HUES6 (cell line): ENCODE results near the gene HOXA3.

Experiments used
- H3K27ac ChIP-seq: 2 replicates; pipeline ENCODE4 v1.7.0; 2013; ENCODE audit warnings: low read depth, mild to moderate bottlenecking, low read length, inconsistent platforms
- H3K27me3 ChIP-seq: 2 replicates; pipeline ENCODE4 v1.6.1; 2013; ENCODE audit warnings: low read length; ENCODE audit not compliant: control insufficient read depth, insufficient read depth
- H3K36me3 ChIP-seq: 2 replicates; pipeline ENCODE4 v1.6.1; 2013; ENCODE audit warnings: low read length; ENCODE audit not compliant: control insufficient read depth, insufficient read depth
- H3K4me1 ChIP-seq: 2 replicates; pipeline ENCODE4 v1.6.1; 2013; ENCODE audit warnings: low read length; ENCODE audit not compliant: control insufficient read depth, insufficient read depth
- H3K4me3 ChIP-seq: 2 replicates; pipeline ENCODE4 v1.5.1; 2013; ENCODE audit warnings: low read depth, low read length
- H3K9ac ChIP-seq: one replicate; pipeline ENCODE4 v1.6.1; 2013; ENCODE audit warnings: mild to moderate bottlenecking, low read length
- H3K9me3 ChIP-seq: 2 replicates; pipeline ENCODE4 v1.6.1; 2013; ENCODE audit warnings: low read depth, low read length; ENCODE audit not compliant: control insufficient read depth, insufficient read depth

The HOXA3 gene

GRCh38 chr7:27174874-27175625 lies 22.7 kb upstream of the HOXA3 start:
- Histone ChIP-seq H3K9me3 (no peaks in the 10 kb centered on the region), H3K36me3 (no peaks in the 10 kb centered on the region), H3K27ac (no peak overlapping the region), H3K4me1 (peaks cover 17% of the 10 kb centered on the region), H3K4me3 (peak overlapping the region; percentile 48; the same call in 1 of the 2 replicates), H3K27me3 (peaks cover 100% of the 10 kb centered on the region), H3K9ac (peak overlapping the region; percentile 68)

GRCh38 chr7:27173956-27174873 lies 21.8 kb upstream of the HOXA3 start, which contains the start of gene HOXA10:
HOXA10 (minus strand) TSS chr7:27174320; CDS start chr7:27174306, 14 bp downstream.
- Histone ChIP-seq H3K9ac (peak within 1 kb of the TSS; percentile 93), H3K27ac (no peak within 1 kb of the TSS), H3K4me1 (peaks cover 13% of the 10 kb centered on the region), H3K4me3 (peak within 1 kb of the TSS; percentile 48), H3K36me3 (no peaks in the 10 kb centered on the region), H3K9me3 (no peaks in the 10 kb centered on the region), H3K27me3 (peaks cover 100% of the 10 kb centered on the region)

GRCh38 chr7:27173511-27173955 lies 21.1 kb upstream of the HOXA3 start:
- Histone ChIP-seq H3K9me3 (no peaks in the 10 kb centered on the region), H3K36me3 (no peaks in the 10 kb centered on the region), H3K4me1 (peaks cover 11% of the 10 kb centered on the region), H3K4me3 (peak overlapping the region; percentile 48), H3K9ac (peak overlapping the region; percentile 93), H3K27me3 (peaks cover 100% of the 10 kb centered on the region), H3K27ac (no peak overlapping the region)

DNA sequence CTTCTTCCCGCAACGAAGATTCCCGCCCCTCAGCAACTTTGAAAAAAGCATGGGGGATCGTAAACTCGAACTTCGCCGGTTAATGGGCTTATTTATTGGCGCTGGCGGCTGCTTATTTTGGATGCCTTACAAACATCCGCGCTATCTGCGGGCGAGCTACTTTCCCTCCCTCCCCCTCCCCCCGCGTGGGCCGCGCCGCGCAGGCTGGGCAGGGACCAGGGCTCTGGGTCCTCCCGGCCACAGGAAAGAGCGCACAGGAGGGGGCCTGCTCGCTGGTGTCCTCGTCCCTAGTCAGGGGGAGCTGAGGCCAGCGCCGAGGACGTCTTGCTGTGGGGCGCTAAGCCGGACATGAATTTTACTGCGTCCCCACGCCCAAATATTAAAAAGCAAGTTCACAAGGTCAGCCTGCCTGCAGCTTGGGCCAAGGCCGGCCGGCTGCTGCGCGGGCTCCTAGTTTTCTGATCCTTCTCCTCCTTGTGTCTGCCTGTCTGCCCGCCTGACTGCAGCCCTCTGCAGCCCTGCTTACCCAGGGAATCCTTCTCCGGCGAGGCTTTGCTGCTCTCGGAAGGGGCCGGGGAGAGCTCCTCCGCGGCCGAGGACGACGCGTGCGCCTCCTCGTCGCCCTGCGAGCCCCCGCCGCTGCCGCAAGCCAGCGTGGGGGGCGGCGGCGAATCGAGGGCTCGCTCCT lies 20.6 kb upstream of the HOXA3 start:
- Histone ChIP-seq H3K36me3 (no peaks in the 10 kb centered on the region), H3K9ac (peak overlapping the region; percentile 93), H3K9me3 (no peaks in the 10 kb centered on the region), H3K4me3 (peak overlapping the region; percentile 48), H3K27me3 (peaks cover 100% of the 10 kb centered on the region), H3K4me1 (peaks cover 11% of the 10 kb centered on the region), H3K27ac (no peak overlapping the region)

GRCh38 chr7:27172315-27172774 lies 20.0 kb upstream of the HOXA3 start:
- no peaks in the 10 kb centered on the region for H3K9me3 ChIP-seq
- no peak overlapping the region for H3K27ac ChIP-seq
- peaks cover 11% of the 10 kb centered on the region for H3K4me1 ChIP-seq
- H3K9ac ChIP-seq, result peak overlapping the region; percentile 93
- H3K36me3 ChIP-seq, result no peaks in the 10 kb centered on the region
- peak overlapping the region; percentile 48; the same call in 1 of the 2 replicates for H3K4me3 ChIP-seq
- H3K27me3 ChIP-seq, result peaks cover 100% of the 10 kb centered on the region

- Histone ChIP-seq H3K4me1 (peaks cover 15% of the 10 kb centered on the region), H3K36me3 (no peaks in the 10 kb centered on the region), H3K27ac (no peak overlapping the region; the same call in 1 of the 2 replicates), H3K9ac (peak overlapping the region; percentile 93), H3K4me3 (peak overlapping the region; percentile 48; the same call in 1 of the 2 replicates), H3K9me3 (no peaks in the 10 kb centered on the region), H3K27me3 (peaks cover 100% of the 10 kb centered on the region)
Measured at GRCh38 chr7:27171637-27172314, 19.4 kb upstream of the HOXA3 start.

DNA sequence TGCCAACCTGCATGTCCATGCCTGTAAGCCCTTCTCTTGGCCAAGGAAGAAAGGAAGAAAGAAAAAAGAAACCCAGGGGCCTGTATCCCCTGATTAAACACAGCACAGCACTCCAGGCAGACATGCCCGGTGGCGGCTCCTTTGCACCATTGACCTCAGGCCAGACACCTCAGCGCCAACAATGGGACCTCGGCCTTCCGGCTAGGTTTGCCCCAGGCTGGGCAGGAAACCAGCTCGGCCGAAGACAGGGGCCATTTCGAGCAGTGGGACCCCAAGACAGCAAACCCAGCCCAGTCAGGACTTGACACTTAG lies 18.9 kb upstream of the HOXA3 start:
- peak overlapping the region; percentile 93 for H3K9ac ChIP-seq
- H3K27me3 ChIP-seq, result peaks cover 100% of the 10 kb centered on the region
- no peaks in the 10 kb centered on the region for H3K36me3 ChIP-seq
- H3K27ac ChIP-seq, result no peak overlapping the region; the same call in 1 of the 2 replicates
- no peaks in the 10 kb centered on the region for H3K9me3 ChIP-seq
- peak overlapping the region; percentile 48; the same call in 1 of the 2 replicates for H3K4me3 ChIP-seq
- H3K4me1 ChIP-seq, result peaks cover 17% of the 10 kb centered on the region

GRCh38 chr7:27170426-27171324 lies 18.3 kb upstream of the HOXA3 start:
- Histone ChIP-seq H3K9me3 (no peaks in the 10 kb centered on the region), H3K4me1 (peaks cover 17% of the 10 kb centered on the region), H3K36me3 (no peaks in the 10 kb centered on the region), H3K27me3 (peaks cover 100% of the 10 kb centered on the region), H3K4me3 (peak overlapping the region; percentile 48; the same call in 1 of the 2 replicates), H3K27ac (no peak overlapping the region; the same call in 1 of the 2 replicates), H3K9ac (peak overlapping the region; percentile 93)

GRCh38 chr7:27169658-27170425 lies 17.5 kb upstream of the HOXA3 start:
- peaks cover 22% of the 10 kb centered on the region for H3K4me1 ChIP-seq
- peak overlapping the region; percentile 93 for H3K9ac ChIP-seq
- no peaks in the 10 kb centered on the region for H3K9me3 ChIP-seq
- H3K4me3 ChIP-seq, result peak overlapping the region; percentile 59
- peaks cover 100% of the 10 kb centered on the region for H3K27me3 ChIP-seq
- no peaks in the 10 kb centered on the region for H3K36me3 ChIP-seq
- H3K27ac ChIP-seq, result peak overlapping the region; percentile 24; the same call in 1 of the 2 replicates
